Activated naive CD4-positive, alpha-beta T cell treated with anti-CD3 and anti-CD28 coated beads, Interleukin-2, amount 50 U/mL, for 24 hours (primary cell): ENCODE measurements around the gene KLHDC3.
"Not testable (repeated sequence)": the region's sequence is repeated elsewhere in the genome, so short reads cannot be mapped to it uniquely, and the experiment has no call there.

ENCODE experiments used
- H3K27ac Mint-ChIP-seq: one replicate; pipeline ENCODE4 v1.8.0; 2021; ENCODE audit warnings: mild to moderate bottlenecking, mixed read lengths
- H3K27me3 Mint-ChIP-seq: one replicate; pipeline ENCODE4 v1.8.0; 2021; ENCODE audit warnings: mixed read lengths
- H3K36me3 Mint-ChIP-seq: one replicate; pipeline ENCODE4 v1.8.0; 2021; ENCODE audit warnings: mixed read lengths
- H3K4me1 Mint-ChIP-seq: one replicate; pipeline ENCODE4 v1.8.0; 2021; ENCODE audit warnings: mixed read lengths
- H3K4me3 Mint-ChIP-seq: one replicate; pipeline ENCODE4 v1.8.0; 2021; ENCODE audit warnings: mild to moderate bottlenecking, mixed read lengths
- H3K9me3 Mint-ChIP-seq: one replicate; pipeline ENCODE4 v1.8.0; 2021; ENCODE audit warnings: mixed read lengths

The KLHDC3 gene

GRCh38 chr6:43035495-43036194, 21.6 kb downstream of the KLHDC3 start:
- H3K36me3 Mint-ChIP-seq: peaks cover 6% of the 10 kb centered on the region
- H3K27ac Mint-ChIP-seq: no peak overlapping the region
- no peaks in the 10 kb centered on the region for H3K4me1 Mint-ChIP-seq

GRCh38 chr6:43036712-43037111, 22.7 kb downstream of the KLHDC3 start:
- Mint-ChIP-seq H3K9me3 (no peaks in the 10 kb centered on the region), H3K27ac (no peak overlapping the region), H3K36me3 (peaks cover 6% of the 10 kb centered on the region), H3K4me1 (no peaks in the 10 kb centered on the region), H3K4me3 (no peak overlapping the region), H3K27me3 (no peaks in the 10 kb centered on the region)

More at GRCh38 chr6:43035495-43036194, 21.6 kb downstream of the KLHDC3 start:
- Mint-ChIP-seq H3K27me3 (no peaks in the 10 kb centered on the region), H3K4me3 (no peak overlapping the region), H3K9me3 (no peaks in the 10 kb centered on the region)

GRCh38 chr6:43037197-43037596, 23.1 kb downstream of the KLHDC3 start:
- H3K27ac Mint-ChIP-seq: peak overlapping the region; percentile 41
- H3K9me3 Mint-ChIP-seq: no peaks in the 10 kb centered on the region
- H3K4me1 Mint-ChIP-seq: no peaks in the 10 kb centered on the region
- H3K36me3 Mint-ChIP-seq: peaks cover 6% of the 10 kb centered on the region
- H3K27me3 Mint-ChIP-seq: no peaks in the 10 kb centered on the region
- no peak overlapping the region for H3K4me3 Mint-ChIP-seq

GRCh38 chr6:43037706-43038105, 23.7 kb downstream of the KLHDC3 start:
- Mint-ChIP-seq H3K27ac (peak overlapping the region; percentile 41), H3K27me3 (no peaks in the 10 kb centered on the region), H3K4me3 (no peak overlapping the region), H3K4me1 (no peaks in the 10 kb centered on the region), H3K36me3 (peaks cover 6% of the 10 kb centered on the region), H3K9me3 (no peaks in the 10 kb centered on the region)

GRCh38 chr6:43038727-43039126, 24.7 kb downstream of the KLHDC3 start:
- no peak overlapping the region for H3K27ac Mint-ChIP-seq
- no peaks in the 10 kb centered on the region for H3K9me3 Mint-ChIP-seq
- H3K4me1 Mint-ChIP-seq: no peaks in the 10 kb centered on the region
- no peak overlapping the region for H3K4me3 Mint-ChIP-seq
- H3K27me3 Mint-ChIP-seq: no peaks in the 10 kb centered on the region
- peaks cover 6% of the 10 kb centered on the region for H3K36me3 Mint-ChIP-seq

- no peaks in the 10 kb centered on the region for H3K27me3 Mint-ChIP-seq
- no peak overlapping the region for H3K27ac Mint-ChIP-seq
- H3K9me3 Mint-ChIP-seq: no peaks in the 10 kb centered on the region
- H3K36me3 Mint-ChIP-seq: peaks cover 6% of the 10 kb centered on the region
- no peaks in the 10 kb centered on the region for H3K4me1 Mint-ChIP-seq
- no peak overlapping the region for H3K4me3 Mint-ChIP-seq
These were observed 26.7 kb downstream of the KLHDC3 start for GRCh38 chr6:43040542-43041257.

GRCh38 chr6:43041475-43041874, 27.4 kb downstream of the KLHDC3 start:
- H3K27ac Mint-ChIP-seq, H3K9me3 Mint-ChIP-seq, H3K36me3 Mint-ChIP-seq, H3K4me1 Mint-ChIP-seq, H3K4me3 Mint-ChIP-seq, H3K27me3 Mint-ChIP-seq: not testable (repeated sequence)

GRCh38 chr6:43043310-43043709, 29.3 kb downstream of the KLHDC3 start:
- peaks cover 4% of the 10 kb centered on the region for H3K36me3 Mint-ChIP-seq
- no peak overlapping the region for H3K27ac Mint-ChIP-seq
- no peaks in the 10 kb centered on the region for H3K27me3 Mint-ChIP-seq
- H3K4me3 Mint-ChIP-seq: no peak overlapping the region
- H3K4me1 Mint-ChIP-seq: no peaks in the 10 kb centered on the region
- H3K9me3 Mint-ChIP-seq: no peaks in the 10 kb centered on the region

GRCh38 chr6:43045371-43045930, 31.4 kb downstream of the KLHDC3 start:
- no peak overlapping the region for H3K27ac Mint-ChIP-seq

GRCh38 chr6:43047998-43048397, 33.9 kb downstream of the KLHDC3 start:
- Mint-ChIP-seq H3K27ac (no peak overlapping the region), H3K4me3 (no peak overlapping the region), H3K4me1 (peaks cover 26% of the 10 kb centered on the region), H3K36me3 (peaks cover 3% of the 10 kb centered on the region), H3K27me3 (no peaks in the 10 kb centered on the region), H3K9me3 (no peaks in the 10 kb centered on the region)

More at GRCh38 chr6:43045371-43045930, 31.4 kb downstream of the KLHDC3 start:
- peaks cover 3% of the 10 kb centered on the region for H3K36me3 Mint-ChIP-seq
- H3K9me3 Mint-ChIP-seq: no peaks in the 10 kb centered on the region
- H3K4me3 Mint-ChIP-seq: no peak overlapping the region
- H3K4me1 Mint-ChIP-seq: peaks cover 2% of the 10 kb centered on the region
- no peaks in the 10 kb centered on the region for H3K27me3 Mint-ChIP-seq

GRCh38 chr6:43050981-43051380, 36.9 kb downstream of the KLHDC3 start:
- H3K27me3 Mint-ChIP-seq: no peaks in the 10 kb centered on the region

GRCh38 chr6:43052225-43052841, 38.3 kb downstream of the KLHDC3 start:
- Mint-ChIP-seq H3K27ac (peak overlapping the region; percentile 97), H3K4me1 (peaks cover 44% of the 10 kb centered on the region), H3K27me3 (no peaks in the 10 kb centered on the region), H3K36me3 (peaks cover 5% of the 10 kb centered on the region), H3K9me3 (no peaks in the 10 kb centered on the region), H3K4me3 (peak overlapping the region; percentile 96)

More at GRCh38 chr6:43050981-43051380, 36.9 kb downstream of the KLHDC3 start:
- Mint-ChIP-seq H3K4me1 (peaks cover 40% of the 10 kb centered on the region), H3K4me3 (no peak overlapping the region), H3K36me3 (peaks cover 3% of the 10 kb centered on the region), H3K27ac (peak overlapping the region; percentile 65), H3K9me3 (no peaks in the 10 kb centered on the region)

- no peaks in the 10 kb centered on the region for H3K27me3 Mint-ChIP-seq
- peak overlapping the region; percentile 96 for H3K4me3 Mint-ChIP-seq
- peaks cover 49% of the 10 kb centered on the region for H3K4me1 Mint-ChIP-seq
- H3K9me3 Mint-ChIP-seq: no peaks in the 10 kb centered on the region
- peak overlapping the region; percentile 97 for H3K27ac Mint-ChIP-seq
- peaks cover 5% of the 10 kb centered on the region for H3K36me3 Mint-ChIP-seq
These were observed 38.9 kb downstream of the KLHDC3 start for GRCh38 chr6:43052842-43053544.

- Mint-ChIP-seq H3K27ac (peak within 1 kb of the TSS; percentile 97), H3K4me1 (peaks cover 55% of the 10 kb centered on the region), H3K9me3 (no peaks in the 10 kb centered on the region), H3K27me3 (no peaks in the 10 kb centered on the region), H3K4me3 (peak within 1 kb of the TSS; percentile 96), H3K36me3 (peaks cover 5% of the 10 kb centered on the region)
These were observed 39.6 kb downstream of the KLHDC3 start, which contains the start of gene CUL7 for GRCh38 chr6:43053545-43054205. TSS of gene CUL7 (minus strand) at chr6:43053851. CDS start at chr6:43052788, 1,063 bp downstream.
